NCI-H2171 treated with DMSO at 0.1 percent for 48 hours (cell line): ENCODE measurements around the gene IDH3B.
A peak's percentile ranks its signal among the peaks of the same experiment; 100 is the strongest.

Experiments used
- DNase-seq: peaks from one replicate; lab custom pipeline; 2025; lab: John Stamatoyannopoulos, UW

IDH3B gene

GRCh38 chr20:2656471-2657117, 7.4 kb downstream of the IDH3B start:
- DNase-seq: no peak

GRCh38 chr20:2655331-2656116, 8.5 kb downstream of the IDH3B start:
- DNase-seq: no peak

DNA sequence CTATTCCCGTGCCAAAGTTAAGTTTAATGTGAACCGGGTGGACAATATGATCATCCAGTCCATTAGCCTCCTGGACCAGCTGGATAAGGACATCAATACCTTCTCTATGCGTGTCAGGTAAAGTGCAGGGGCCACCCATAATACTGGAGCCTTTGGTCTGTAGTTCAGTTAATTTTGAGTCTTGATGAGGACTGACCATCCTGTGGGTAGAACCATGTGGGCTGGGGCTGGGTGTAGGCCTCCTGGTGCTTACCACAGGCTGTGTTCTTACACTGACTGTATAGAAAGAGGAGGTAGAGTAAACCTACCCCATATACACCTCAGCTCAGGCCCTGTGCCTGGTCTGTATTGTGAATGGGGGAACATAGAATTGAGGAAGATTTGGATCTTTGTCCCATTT, 9.2 kb downstream of the IDH3B start:
- no peak for DNase-seq

- no peak for DNase-seq
Observed at GRCh38 chr20:2654384-2654822, 9.6 kb downstream of the IDH3B start.

GRCh38 chr20:2653556-2654383, 10.2 kb downstream of the IDH3B start:
- no peak for DNase-seq

GRCh38 chr20:2652724-2653555, 11.1 kb downstream of the IDH3B start:
- peak; percentile 52 for DNase-seq

- peak; percentile 92 for DNase-seq
Observed at GRCh38 chr20:2651772-2652723, 12.0 kb downstream of the IDH3B start, which contains the start of gene NOP56. Gene NOP56 (plus strand): TSS chr20:2652632. CDS start chr20:2652661, 29 bp downstream.

GRCh38 chr20:2643708-2644107, 20.3 kb downstream of the IDH3B start:
- DNase-seq: no peak

DNA sequence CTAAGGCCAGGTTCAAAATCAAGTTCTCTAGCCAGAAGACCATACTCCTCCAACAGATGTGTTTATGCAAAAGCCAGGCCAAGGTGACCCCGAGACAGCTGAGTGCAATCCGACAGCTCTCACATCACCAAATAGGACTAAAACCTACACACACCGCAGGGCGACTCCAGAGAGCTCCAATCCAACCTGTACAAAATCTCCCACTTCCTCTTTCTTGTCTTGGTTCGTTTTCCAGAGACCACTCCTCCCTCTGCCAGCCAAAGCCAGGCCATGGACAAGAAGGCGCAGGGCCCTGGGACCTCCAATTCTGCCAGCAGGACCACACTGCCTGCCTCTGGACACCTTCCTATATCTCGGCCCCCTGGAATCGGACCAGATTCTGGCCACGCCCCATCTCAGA, 23.1 kb downstream of the IDH3B start:
- DNase-seq: no peak

GRCh38 chr20:2640260-2640659, 23.8 kb downstream of the IDH3B start:
- DNase-seq: no peak

DNA sequence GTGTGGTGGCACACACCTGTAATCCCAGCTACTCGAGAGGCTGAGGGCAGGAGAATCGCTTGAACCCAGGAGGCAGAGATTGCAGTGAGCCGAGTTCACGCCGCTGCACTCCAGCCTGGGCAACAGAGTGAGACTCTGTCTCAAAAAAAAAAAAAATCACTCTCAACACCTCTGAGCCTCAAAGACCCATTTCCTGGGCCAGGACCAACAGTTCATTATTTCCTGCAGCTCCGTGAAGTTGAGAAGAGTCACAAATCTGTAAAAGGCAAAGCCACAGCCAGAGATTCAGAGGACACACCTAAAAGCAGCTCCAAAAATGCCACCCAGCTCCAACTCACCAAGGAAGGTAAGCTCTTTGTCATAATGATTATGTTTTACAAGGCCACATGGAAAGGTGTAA, 26.8 kb downstream of the IDH3B start:
- DNase-seq: no peak

DNA sequence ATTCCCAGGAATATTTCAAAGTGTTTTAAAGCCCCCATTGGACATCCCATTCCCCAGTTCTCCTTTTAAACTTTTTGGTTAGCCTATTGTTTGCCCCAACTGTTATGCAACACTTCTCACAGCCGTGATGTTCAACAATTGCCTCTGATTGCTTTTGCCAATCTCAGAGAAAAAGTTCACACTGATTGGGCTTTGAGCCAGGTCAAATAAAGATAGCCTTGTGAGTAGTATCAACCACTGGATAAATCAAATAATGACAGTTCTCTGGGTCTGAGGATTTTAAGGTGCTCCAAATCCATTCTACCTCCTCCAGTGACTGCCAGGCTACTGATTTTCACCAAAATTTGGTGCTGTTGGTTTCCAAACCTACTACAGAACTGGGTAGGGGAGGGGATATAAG, 30.6 kb downstream of the IDH3B start:
- DNase-seq: no peak

- DNase-seq: peak; percentile 63
Observed at GRCh38 chr20:2631228-2631627, 32.8 kb downstream of the IDH3B start.

DNA sequence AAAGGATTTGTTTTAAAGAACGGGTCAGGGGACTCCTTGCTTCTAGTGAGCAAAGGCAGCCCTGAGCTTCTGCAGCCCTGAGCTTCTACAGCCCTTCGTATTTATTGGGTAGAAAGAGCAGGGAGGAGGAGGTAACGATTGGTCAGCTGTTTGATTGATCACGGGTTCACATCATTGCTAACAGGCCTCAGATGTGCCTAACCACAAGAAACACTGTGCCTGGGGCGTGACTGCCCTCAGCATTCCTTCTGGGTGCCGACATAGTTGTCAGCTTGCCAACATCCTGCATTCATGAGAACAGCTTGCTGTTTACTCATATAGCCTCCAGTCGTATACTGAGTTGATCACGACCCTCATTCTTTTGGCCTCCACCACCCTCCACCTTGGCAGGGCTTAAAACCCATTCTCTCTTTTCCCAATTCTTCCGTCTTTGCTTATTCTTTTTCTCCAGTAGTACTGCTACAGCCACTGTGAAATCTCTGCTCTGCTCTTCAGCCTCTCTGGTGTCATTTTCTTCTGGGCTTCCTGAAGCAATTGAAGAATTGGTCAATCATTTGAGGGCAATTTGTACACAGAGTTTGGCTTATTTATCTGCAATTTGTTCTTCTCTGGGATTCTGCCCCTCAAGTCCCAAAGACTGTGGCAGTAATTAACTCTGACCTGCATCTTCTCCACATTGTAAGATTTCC, 37.0 kb downstream of the IDH3B start:
- DNase-seq: no peak

GRCh38 chr20:2625062-2625461, 39.0 kb downstream of the IDH3B start:
- no peak for DNase-seq

DNA sequence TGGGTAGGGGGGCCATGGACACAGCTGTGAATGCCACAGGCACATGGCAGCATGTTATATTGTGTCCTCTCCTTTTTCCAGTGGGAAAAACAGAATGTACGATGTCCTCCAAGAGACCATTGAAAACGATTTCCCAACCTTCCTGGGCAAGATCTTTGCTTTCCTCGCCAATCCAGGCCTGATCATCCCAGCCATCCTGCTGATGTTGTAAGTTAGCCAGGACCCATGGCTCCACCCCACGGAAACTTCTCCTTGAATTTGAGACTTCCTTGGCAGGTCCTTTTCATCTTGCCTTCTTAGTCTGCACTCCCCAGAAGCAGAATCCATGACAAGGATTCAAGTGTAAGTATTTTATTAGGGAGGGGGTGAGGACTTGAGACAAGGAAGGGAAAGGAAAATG, 39.8 kb downstream of the IDH3B start:
- no peak for DNase-seq

DNA sequence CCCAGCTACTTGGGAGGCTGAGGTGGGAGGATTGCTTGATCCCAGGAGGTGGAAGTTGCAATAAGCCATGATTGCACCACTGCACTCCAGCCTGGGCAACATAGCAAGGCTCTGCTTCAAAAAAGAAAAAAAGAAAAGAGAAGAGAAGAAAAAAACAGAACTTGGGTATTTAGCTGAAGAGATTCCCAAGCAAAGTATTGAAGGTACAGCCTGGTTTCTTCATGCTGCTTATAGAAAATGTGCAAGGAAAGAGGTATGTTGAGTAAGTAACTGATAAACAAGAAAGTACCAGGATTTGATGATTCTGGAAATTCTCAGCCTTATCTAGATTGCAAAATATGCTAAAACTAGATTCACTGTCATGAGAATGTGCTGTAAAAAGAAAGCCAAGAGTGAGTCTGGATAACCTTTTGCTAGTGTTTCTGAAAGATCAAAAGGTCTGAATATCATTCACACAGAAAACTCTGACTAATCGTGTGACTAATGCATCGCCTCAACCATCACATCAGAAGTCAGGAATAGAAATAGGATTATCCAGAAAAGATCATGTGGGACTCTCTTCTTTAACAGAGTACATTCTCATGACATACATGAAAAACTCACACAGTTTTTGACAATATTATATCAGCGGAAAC, 43.9 kb downstream of the IDH3B start:
- no peak for DNase-seq

DNA sequence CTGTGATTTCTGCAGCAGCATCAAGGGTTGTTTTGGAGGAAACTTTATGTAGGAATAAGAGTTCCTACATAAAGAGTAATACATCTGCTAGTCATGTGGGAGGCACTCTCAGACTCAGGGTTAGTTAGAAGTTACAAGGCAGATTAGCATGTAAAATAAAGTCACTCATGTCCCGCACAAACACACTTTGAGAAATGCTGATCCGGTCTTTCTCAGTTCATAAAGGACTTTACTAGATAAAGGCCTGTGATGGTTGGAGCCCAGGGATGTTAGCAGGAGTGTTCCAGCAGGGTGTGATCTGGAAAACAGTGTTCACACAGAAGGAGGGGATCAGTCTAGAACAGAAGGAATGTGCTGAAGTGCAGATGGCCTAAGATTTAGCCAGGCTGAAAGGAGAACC, 44.7 kb downstream of the IDH3B start:
- DNase-seq: no peak

DNA sequence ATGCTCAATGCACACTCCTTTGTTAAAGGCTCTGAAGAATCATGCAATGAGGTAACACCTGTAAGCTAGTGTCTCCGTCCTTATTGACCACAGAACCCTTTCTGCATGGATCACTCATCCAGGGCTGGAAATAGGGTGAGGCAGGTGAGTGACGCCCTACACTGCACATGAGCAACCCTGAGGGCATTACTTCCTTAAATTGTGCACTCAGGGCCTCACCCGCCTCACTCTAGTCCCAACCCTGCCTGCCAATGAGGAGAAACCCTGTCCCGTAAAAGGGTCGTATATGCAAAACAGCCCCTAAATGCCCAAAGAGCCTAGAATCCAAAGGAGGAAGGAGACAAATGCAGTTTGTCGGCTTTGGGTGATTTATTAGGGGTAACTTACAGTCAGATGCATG, 45.2 kb downstream of the IDH3B start:
- DNase-seq: no peak
